Fibroblast of the conjunctiva (primary cell): ENCODE results near the gene CCNC.
A peak's percentile ranks its signal among the peaks of the same experiment; 100 is the strongest.
"Not testable (repeated sequence)": the region's sequence is repeated elsewhere in the genome, so short reads cannot be mapped to it uniquely, and the experiment has no call there.

Experiments
- DNase-seq: peaks from one replicate; pipeline ENCODE4 v3.0.0-alpha.2; 2010; ENCODE audit warnings: low read depth

The CCNC gene

GRCh38 chr6:99603421-99604165 lies 35.1 kb upstream of the CCNC start:
- no peak for DNase-seq

GRCh38 chr6:99602520-99603420 lies 34.3 kb upstream of the CCNC start:
- DNase-seq, result no peak

- not testable (repeated sequence) for DNase-seq
Observed at GRCh38 chr6:99594696-99595095, 26.2 kb upstream of the CCNC start.

- no peak for DNase-seq
Observed at GRCh38 chr6:99592900-99593299, 24.4 kb upstream of the CCNC start.

GRCh38 chr6:99591673-99592364 lies 23.4 kb upstream of the CCNC start:
- no peak for DNase-seq

- DNase-seq, result no peak
Observed at GRCh38 chr6:99590728-99591672, 22.5 kb upstream of the CCNC start.

GRCh38 chr6:99589907-99590493 lies 21.5 kb upstream of the CCNC start:
- DNase-seq, result no peak

GRCh38 chr6:99589290-99589672 lies 20.8 kb upstream of the CCNC start:
- no peak for DNase-seq

GRCh38 chr6:99588618-99589289 lies 20.3 kb upstream of the CCNC start:
- peak; percentile 20 for DNase-seq

- no peak for DNase-seq
Observed at GRCh38 chr6:99587792-99588191, 19.3 kb upstream of the CCNC start.

- no peak for DNase-seq
Observed at GRCh38 chr6:99579781-99580180, 11.3 kb upstream of the CCNC start.

GRCh38 chr6:99575544-99576227 lies 7.2 kb upstream of the CCNC start:
- no peak for DNase-seq

GRCh38 chr6:99573980-99574617 lies 5.6 kb upstream of the CCNC start:
- DNase-seq, result no peak

GRCh38 chr6:99563056-99563723 lies 5.3 kb downstream of the CCNC start:
- no peak for DNase-seq

GRCh38 chr6:99560668-99561067 lies 7.8 kb downstream of the CCNC start:
- no peak for DNase-seq

GRCh38 chr6:99559057-99559456 lies 9.4 kb downstream of the CCNC start:
- DNase-seq, result no peak

- no peak for DNase-seq
Observed at GRCh38 chr6:99553888-99554287, 14.6 kb downstream of the CCNC start.

- DNase-seq, result no peak
Observed at GRCh38 chr6:99550046-99550748, 18.3 kb downstream of the CCNC start.
